SK-N-SH (cell line): ENCODE results near the gene ST6GALNAC3.

Experiments
- EP300 ChIP-seq, 2 experiments: IDR thresholded peaks; 2 replicates each; pipeline versions ENCODE4 v1.4.0 to v1.6.1; 2012; ENCODE audit warnings: borderline replicate concordance in 1 of 2, low read depth in 1 of 2, low read length in 1 of 2
- FOSL2 ChIP-seq: IDR thresholded peaks from 2 replicates; pipeline ENCODE4 v1.4.0; 2012; ENCODE audit warnings: low read depth, mild to moderate bottlenecking, moderate library complexity, borderline replicate concordance
- FOXM1 ChIP-seq: IDR thresholded peaks from 2 replicates; pipeline ENCODE4 v1.4.0; 2012; ENCODE audit warnings: low read depth, mild to moderate bottlenecking
- GABPA ChIP-seq: IDR thresholded peaks from 2 replicates; pipeline ENCODE4 v1.4.0; 2012; ENCODE audit warnings: low read depth, mild to moderate bottlenecking
- JUND ChIP-seq: IDR thresholded peaks from 2 replicates; pipeline ENCODE4 v1.4.0; 2012
- RFX5 ChIP-seq: IDR thresholded peaks from 2 replicates; pipeline ENCODE4 v1.6.1; 2012; ENCODE audit warnings: mild to moderate bottlenecking, improper control_type of control experiment, low read length
- TEAD4 ChIP-seq: IDR thresholded peaks from 2 replicates; pipeline ENCODE4 v1.4.0; 2012; ENCODE audit warnings: mild to moderate bottlenecking, borderline replicate concordance; ENCODE audit not compliant: insufficient read depth
- TF ChIP-seq, protein P1 (sequence below): IDR thresholded peaks from 2 replicates; pipeline ENCODE4 v1.6.1; 2012; ENCODE audit warnings: mild to moderate bottlenecking, low read depth, low read length, moderate library complexity
- TF ChIP-seq, protein P2 (sequence below): fragments of 200-600 bp; sonication (generic); IDR thresholded peaks from 2 replicates; pipeline ENCODE4 v1.6.1; 2017; ENCODE audit warnings: antibody characterized with exemption, mild to moderate bottlenecking, moderate library complexity

DNA sequence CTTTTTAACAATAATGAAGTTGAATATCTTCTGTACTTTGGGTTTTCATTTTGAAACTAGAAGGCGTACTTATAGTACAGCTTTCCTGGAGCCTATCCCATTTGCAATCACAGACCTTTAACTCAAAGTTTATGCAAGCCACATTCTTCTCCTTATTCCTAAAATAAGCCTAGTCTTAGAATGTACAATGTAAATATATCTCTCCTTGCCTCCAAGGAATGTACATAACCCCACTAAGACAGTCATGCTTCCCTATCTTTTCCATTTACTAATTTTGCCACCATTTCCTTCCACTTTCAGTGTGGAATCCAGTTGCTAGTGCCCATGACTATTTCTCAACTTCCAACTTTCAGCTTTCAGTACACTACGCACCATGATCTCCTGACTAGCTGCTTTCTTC lies 327.6 kb downstream of the ST6GALNAC3 start:
- no peak for TF ChIP-seq EP300 (IDR thresholded peaks at IDR 0.05; ENCODE audit: borderline replicate concordance in 1 of 2, low read depth in 1 of 2, low read length in 1 of 2)
- no peak for TF ChIP-seq GABPA
- no peak for TF ChIP-seq JUND
- TF ChIP-seq FOSL2: no peak
- TF ChIP-seq TEAD4: no peak
- no peak for TF ChIP-seq RFX5
- TF ChIP-seq, protein P1, sequence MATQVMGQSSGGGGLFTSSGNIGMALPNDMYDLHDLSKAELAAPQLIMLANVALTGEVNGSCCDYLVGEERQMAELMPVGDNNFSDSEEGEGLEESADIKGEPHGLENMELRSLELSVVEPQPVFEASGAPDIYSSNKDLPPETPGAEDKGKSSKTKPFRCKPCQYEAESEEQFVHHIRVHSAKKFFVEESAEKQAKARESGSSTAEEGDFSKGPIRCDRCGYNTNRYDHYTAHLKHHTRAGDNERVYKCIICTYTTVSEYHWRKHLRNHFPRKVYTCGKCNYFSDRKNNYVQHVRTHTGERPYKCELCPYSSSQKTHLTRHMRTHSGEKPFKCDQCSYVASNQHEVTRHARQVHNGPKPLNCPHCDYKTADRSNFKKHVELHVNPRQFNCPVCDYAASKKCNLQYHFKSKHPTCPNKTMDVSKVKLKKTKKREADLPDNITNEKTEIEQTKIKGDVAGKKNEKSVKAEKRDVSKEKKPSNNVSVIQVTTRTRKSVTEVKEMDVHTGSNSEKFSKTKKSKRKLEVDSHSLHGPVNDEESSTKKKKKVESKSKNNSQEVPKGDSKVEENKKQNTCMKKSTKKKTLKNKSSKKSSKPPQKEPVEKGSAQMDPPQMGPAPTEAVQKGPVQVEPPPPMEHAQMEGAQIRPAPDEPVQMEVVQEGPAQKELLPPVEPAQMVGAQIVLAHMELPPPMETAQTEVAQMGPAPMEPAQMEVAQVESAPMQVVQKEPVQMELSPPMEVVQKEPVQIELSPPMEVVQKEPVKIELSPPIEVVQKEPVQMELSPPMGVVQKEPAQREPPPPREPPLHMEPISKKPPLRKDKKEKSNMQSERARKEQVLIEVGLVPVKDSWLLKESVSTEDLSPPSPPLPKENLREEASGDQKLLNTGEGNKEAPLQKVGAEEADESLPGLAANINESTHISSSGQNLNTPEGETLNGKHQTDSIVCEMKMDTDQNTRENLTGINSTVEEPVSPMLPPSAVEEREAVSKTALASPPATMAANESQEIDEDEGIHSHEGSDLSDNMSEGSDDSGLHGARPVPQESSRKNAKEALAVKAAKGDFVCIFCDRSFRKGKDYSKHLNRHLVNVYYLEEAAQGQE: no peak
- TF ChIP-seq, protein P2, sequence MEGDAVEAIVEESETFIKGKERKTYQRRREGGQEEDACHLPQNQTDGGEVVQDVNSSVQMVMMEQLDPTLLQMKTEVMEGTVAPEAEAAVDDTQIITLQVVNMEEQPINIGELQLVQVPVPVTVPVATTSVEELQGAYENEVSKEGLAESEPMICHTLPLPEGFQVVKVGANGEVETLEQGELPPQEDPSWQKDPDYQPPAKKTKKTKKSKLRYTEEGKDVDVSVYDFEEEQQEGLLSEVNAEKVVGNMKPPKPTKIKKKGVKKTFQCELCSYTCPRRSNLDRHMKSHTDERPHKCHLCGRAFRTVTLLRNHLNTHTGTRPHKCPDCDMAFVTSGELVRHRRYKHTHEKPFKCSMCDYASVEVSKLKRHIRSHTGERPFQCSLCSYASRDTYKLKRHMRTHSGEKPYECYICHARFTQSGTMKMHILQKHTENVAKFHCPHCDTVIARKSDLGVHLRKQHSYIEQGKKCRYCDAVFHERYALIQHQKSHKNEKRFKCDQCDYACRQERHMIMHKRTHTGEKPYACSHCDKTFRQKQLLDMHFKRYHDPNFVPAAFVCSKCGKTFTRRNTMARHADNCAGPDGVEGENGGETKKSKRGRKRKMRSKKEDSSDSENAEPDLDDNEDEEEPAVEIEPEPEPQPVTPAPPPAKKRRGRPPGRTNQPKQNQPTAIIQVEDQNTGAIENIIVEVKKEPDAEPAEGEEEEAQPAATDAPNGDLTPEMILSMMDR: no peak
- no peak for TF ChIP-seq FOXM1
